ENCODE results near the gene SPATA16. TPM values are rescaled to one million over a fixed set of nuclear protein-coding genes. Genes with fewer than 3 reads are reported as not detected.

SPATA16 gene
- total RNA-seq, 1 donor from 2014 or later = not detected

- H3K4me1 Mint-ChIP-seq (ENCODE audit: low read depth) = no peaks in the 10 kb centered on the region
- no peak for TF ChIP-seq CTCF (IDR thresholded peaks at IDR 0.05)
These were observed 166.1 kb downstream of the SPATA16 start for GRCh38 chr3:172974969-172975368.

DNA sequence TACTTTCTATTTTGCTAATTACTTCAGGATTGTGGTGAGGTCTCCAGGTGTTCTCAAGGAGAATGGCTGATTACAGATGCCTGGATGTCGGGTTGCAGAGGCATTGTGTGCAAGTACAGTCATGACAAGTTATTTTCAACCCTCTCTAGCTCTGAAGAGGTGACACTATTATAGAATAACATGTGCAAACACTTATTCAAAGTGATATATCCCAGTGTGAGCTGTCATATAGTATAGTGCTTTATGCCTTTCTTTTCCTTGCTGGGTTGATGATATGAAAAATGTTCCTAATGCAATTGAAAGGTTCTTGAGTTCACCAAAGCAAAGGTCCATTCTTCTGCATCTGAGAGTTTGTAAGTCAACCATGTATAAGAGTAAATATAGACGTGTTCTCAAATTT lies 167.2 kb downstream of the SPATA16 start:
- no peak overlapping the region for H3K27ac Mint-ChIP-seq (ENCODE audit: unreplicated experiment)
- H3K27me3 Mint-ChIP-seq (ENCODE audit: low read depth) = peaks cover 4% of the 10 kb centered on the region
- DNase-seq (ENCODE audit: low spot score) = no peak
- TF ChIP-seq CTCF (IDR thresholded peaks at IDR 0.05) = no peak
- H3K4me1 Mint-ChIP-seq (ENCODE audit: low read depth) = no peaks in the 10 kb centered on the region
- H3K4me3 Mint-ChIP-seq (ENCODE audit: unreplicated experiment) = no peak overlapping the region
- no peaks in the 10 kb centered on the region for H3K9me3 Mint-ChIP-seq (ENCODE audit: low read depth)
- H3K36me3 Mint-ChIP-seq (ENCODE audit: low read depth) = no peaks in the 10 kb centered on the region

More at GRCh38 chr3:172974969-172975368, 166.1 kb downstream of the SPATA16 start:
- Mint-ChIP-seq H3K27me3 (ENCODE audit: low read depth) (peaks cover 4% of the 10 kb centered on the region), H3K4me3 (ENCODE audit: unreplicated experiment) (no peak overlapping the region), H3K36me3 (ENCODE audit: low read depth) (no peaks in the 10 kb centered on the region), H3K9me3 (ENCODE audit: low read depth) (no peaks in the 10 kb centered on the region), H3K27ac (ENCODE audit: unreplicated experiment) (no peak overlapping the region)
- no peak for DNase-seq (ENCODE audit: low spot score)

GRCh38 chr3:172972717-172973116 lies 168.3 kb downstream of the SPATA16 start:
- no peak for TF ChIP-seq CTCF (IDR thresholded peaks at IDR 0.05)
- Mint-ChIP-seq H3K4me1 (ENCODE audit: low read depth) (no peaks in the 10 kb centered on the region), H3K4me3 (ENCODE audit: unreplicated experiment) (no peak overlapping the region), H3K27me3 (ENCODE audit: low read depth) (peaks cover 4% of the 10 kb centered on the region), H3K36me3 (ENCODE audit: low read depth) (no peaks in the 10 kb centered on the region), H3K27ac (ENCODE audit: unreplicated experiment) (no peak overlapping the region), H3K9me3 (ENCODE audit: low read depth) (no peaks in the 10 kb centered on the region)
- no peak for DNase-seq (ENCODE audit: low spot score)

GRCh38 chr3:172972067-172972466 lies 169.0 kb downstream of the SPATA16 start:
- no peaks in the 10 kb centered on the region for H3K36me3 Mint-ChIP-seq (ENCODE audit: low read depth)
- no peak for DNase-seq (ENCODE audit: low spot score)
- peaks cover 4% of the 10 kb centered on the region for H3K27me3 Mint-ChIP-seq (ENCODE audit: low read depth)
- H3K9me3 Mint-ChIP-seq (ENCODE audit: low read depth) = no peaks in the 10 kb centered on the region
- no peak overlapping the region for H3K27ac Mint-ChIP-seq (ENCODE audit: unreplicated experiment)
- TF ChIP-seq CTCF (IDR thresholded peaks at IDR 0.05) = no peak
- no peaks in the 10 kb centered on the region for H3K4me1 Mint-ChIP-seq (ENCODE audit: low read depth)
- H3K4me3 Mint-ChIP-seq (ENCODE audit: unreplicated experiment) = no peak overlapping the region

DNA sequence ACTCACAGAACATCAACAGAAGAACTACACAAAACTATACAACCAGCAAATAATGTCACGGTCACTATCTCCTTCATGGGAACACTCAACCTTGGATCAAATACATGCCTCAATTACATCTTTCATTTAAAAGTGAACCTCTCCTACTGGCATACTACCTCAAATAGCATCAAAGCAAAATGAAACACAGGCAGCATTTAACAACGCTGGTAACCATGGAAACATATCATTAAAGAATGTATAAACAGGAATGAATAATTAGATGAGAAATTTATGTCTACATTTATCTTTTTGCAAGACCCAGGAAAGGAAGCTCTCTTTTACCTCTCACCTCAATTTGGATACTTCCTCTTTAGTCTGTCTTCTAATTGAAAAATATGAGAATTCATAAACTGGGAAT lies 172.4 kb downstream of the SPATA16 start:
- Mint-ChIP-seq H3K4me1 (ENCODE audit: low read depth) (no peaks in the 10 kb centered on the region), H3K4me3 (ENCODE audit: unreplicated experiment) (no peak overlapping the region), H3K27me3 (ENCODE audit: low read depth) (peaks cover 7% of the 10 kb centered on the region), H3K9me3 (ENCODE audit: low read depth) (no peaks in the 10 kb centered on the region), H3K27ac (ENCODE audit: unreplicated experiment) (no peak overlapping the region), H3K36me3 (ENCODE audit: low read depth) (no peaks in the 10 kb centered on the region)
- DNase-seq (ENCODE audit: low spot score) = no peak
- no peak for TF ChIP-seq CTCF (IDR thresholded peaks at IDR 0.05)

Data from chondrocyte (in vitro differentiated cells).